Tongue (tissue), 2 donors: ENCODE measurements around the gene NRXN3. TPM values are rescaled to one million over a fixed set of nuclear protein-coding genes. Genes with fewer than 3 reads are reported as not detected.

Experiments
- DNase-seq: peaks from one replicate; pipeline ENCODE4 v3.0.0-alpha.2; 2015
- total RNA-seq: library from RNA; depleted of rRNA; stranded (reverse); fragments of >200 nt; gene quantifications from one replicate; pipeline ENCODE4 v1.2.3, GENCODE V29; 2014

Gene NRXN3
- total RNA-seq, 1 donor from 2014 or later: 2.9 TPM

DNA sequence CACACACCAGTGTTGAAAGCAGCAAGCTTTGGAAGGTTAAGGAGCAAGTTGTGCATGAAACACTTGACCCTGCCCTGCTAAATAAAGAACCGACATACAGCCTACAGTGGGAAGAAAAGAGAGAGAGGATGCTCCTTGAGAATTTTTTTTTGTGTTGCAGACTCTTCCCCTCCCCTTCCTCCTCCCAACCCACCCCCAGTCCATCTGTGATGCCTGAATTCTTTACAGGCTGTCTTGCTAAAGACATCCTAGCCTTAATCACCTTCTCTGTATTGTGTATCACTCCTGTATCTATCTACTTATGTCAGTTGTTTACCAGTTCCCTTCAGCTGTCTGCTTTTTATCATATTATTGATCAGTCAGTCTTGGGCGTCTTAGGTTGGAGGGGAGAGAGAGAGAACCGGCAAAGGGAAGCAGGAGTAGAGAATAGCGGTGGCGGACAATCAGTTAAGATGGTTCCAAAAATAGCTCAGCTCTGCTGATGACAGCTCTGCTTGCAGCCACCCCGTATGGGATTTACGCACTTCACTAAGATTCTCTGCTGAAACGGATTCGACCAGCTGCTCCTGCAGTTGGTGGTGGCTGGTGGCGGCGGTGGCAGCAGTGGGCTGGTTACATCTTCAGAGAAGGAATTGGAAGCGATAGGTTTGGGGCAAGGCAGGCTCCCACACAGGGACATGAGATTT lies 664.7 kb downstream of the NRXN3 start:
- peak; percentile 66 for DNase-seq

DNA sequence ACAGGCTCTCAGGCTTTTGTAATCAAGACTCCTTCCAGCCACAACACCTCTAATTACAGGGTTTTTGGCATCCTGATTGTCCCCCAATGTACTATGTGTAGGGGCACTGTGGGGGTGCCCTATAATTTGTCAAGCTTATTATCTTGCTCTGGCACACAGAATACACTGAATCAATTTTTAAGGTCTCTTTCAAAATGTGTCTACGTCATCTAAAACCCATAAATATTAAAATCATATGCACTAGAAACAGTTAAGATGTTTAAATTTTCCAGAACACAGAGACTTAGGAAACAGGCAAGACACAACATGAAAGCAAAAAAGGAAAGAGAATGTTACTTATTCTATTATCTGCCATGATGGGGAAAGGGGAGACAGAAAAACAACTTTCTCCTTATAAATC lies 665.7 kb downstream of the NRXN3 start:
- no peak for DNase-seq

DNA sequence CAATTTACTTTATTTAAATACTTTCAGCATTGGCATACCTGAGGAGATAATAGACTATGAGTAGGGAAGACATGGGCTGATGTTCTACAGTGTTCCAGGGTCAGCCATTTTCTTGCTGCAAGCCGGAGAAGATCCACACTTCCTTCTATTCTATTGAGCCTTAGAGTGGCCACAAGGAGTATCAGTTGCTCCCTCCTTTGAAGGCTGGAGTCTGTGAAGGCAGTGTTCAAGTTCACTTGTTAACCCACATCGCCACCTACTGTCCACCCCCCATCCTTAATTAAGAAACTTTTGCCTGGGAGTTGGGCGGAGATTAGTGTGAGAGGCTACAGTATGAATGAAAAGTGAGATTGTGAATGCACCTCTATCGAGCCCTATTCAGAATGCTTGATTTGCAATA lies 666.6 kb downstream of the NRXN3 start:
- peak; percentile 74 for DNase-seq

DNA sequence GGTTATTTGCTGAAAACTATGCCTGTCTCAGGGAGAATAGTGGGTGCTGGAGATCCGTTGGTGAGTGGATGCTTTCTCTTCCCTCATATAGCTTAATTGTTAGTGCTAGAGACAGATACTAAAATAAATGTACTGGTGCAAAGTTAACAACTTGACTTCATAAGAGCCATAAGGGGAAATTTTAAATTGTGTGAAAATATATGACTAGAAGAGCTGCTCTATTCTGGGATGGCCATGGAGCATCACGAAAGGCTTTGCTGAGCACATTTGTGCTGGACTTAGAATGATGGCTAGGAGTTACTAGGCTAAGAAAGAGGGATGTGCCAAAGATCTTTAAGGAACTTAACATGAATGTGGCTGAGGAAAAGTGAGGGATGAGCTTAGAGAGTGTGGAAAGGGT lies 668.8 kb downstream of the NRXN3 start:
- DNase-seq: no peak

DNA sequence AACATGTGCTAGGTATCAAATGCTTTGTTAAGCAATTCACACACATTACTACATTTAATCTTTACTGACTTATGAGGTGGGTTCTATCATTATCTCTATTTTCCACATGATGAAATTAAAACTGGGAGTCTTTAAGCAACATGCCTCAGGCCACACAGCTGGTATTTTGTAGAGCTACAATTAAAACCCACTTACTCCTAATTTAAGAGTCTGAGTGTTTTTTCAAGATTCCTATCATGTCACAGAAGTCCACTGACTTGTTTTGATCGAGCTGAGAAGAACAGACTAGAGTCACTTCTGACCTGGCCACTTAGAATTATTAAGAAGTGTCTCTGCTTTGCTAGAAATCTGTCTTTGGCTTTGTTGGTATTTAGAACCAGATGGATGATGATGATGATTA lies 670.7 kb downstream of the NRXN3 start:
- no peak for DNase-seq

DNA sequence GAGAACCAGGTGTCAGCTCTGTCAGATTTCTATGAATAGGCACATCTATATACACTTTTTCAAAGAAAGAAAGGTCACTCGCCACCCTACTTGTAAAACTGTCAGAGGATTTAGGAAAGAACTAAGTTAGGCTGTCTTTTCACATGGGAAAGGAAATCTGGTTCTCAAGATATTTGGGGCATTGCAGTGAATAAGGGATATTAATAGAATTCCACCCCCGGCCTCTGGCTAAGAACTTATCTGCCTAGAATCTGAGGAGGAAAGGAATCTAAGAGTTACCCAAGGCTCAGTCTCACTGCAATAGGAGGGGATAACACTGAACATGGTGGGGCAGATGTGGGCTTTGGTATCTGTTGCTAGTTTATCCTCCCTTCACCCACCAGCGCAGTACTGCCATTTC lies 677.6 kb downstream of the NRXN3 start:
- no peak for DNase-seq

DNA sequence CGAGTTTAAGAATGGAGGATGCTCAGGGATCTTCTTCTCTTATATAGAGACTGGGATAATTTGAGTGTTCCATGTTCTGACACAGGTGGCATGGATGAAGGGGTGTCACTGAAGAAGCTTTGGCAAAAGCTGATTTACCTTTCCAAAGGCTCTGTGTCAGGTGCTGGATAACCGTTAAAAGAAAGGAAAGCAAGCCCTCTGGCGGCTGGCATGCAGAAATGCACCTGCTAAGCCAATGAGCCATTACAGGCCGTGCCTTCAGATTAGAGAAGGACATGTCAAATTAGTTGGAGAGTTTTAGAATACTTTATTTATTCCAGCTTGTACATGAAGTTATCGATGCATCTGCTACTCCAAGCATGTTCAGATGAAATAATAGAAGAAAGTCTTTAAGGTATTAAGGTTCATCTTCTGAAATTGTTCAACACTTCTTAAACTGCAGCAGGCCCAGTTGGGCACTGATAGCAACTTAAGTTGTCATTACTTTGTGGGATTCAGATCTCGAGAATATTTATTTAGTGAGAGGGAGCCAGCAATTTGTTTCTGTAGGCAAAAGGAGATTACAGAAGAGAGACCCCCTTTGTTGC lies 678.2 kb downstream of the NRXN3 start:
- peak; percentile 59 for DNase-seq

DNA sequence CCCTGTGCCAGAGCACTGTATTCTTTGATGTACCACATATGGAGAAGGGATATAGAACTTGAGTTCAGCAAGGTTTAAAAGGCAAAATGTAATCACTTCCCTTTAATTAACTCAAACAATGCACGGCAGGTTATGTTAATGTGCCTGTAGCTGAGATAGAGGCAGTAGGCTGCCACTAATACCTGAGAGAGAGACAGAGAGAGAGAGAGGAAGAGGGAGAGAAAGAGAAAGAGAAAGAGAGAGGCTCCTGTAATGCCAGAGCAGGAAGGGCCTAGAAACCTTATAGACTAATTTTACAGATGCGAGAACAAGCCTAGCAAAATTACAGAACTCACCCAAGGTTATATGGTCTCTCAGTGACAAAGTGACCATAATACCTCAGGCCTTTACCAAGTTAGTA lies 679.8 kb downstream of the NRXN3 start:
- no peak for DNase-seq

DNA sequence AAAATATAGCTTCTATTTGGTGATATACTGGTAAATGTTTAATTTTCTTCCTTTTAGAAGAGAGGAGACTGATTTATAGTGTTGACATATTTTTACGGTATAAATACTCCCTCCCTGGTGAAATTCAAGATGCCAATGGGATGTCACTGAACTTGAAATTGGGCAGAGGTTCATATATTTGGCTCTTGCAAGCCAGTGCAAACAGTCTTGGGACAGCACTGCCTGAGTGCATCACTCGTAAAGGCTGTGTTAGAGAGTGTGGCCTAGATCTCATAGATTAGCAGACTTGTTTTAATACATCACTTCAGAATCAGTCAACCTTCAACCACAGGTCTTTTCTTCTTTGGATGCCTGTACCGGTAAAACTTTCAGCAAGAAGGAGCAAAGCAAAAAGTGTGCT lies 681.0 kb downstream of the NRXN3 start:
- DNase-seq: no peak

DNA sequence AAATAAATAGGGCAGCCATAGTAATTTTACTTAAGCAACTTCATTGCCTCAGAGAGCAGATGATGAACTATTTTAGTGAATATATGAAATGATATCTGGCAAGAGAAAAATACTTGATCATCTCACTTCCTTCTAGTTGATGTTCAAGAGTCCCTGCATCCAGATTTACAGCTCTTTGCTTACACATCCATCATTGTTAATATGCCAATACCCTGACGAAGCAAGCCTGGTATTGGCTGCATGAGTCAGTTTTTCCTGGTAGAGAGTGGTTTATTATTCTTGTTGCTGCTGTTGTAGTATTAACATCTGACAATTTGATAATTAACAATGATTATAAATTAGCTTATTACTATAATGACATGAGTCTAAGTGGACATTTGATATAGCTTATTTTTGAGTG lies 681.9 kb downstream of the NRXN3 start:
- no peak for DNase-seq

DNA sequence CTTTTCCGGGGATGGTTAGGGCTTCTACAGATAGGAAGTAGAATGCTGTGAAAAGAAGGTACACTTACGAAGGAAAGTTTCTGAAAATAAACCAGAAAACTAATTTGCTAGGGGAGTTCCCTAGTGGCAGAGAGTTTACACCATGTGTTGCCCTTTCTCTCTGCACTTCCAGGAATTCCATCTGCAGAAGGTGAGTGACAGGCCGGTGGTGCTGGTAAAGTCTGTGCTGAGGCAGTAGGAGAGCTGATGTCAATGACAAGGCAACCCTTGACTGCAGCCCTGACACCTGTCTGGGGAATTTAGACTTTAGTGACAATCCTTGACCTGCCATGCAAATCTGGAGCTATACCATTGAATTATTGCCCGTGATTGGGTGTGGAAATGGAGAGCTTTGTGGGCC lies 687.8 kb downstream of the NRXN3 start:
- no peak for DNase-seq

DNA sequence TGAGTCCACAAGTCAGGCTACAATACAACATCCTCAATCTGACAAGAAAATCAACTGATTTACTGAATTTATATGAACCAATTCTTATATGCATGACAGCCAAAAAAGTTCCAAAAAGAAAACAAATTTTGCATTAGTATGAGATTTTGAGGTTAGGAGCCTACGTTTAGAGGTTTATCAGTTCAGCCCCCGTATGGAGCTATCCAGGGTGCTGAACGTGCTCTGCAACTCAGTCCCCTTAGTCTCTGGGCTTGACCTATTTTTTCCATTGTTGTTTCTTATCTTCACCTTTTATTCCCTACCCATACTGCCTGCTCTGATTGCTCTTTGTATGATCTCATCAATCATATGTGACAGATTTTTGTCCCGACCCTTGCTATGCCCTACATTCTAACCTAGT lies 693.0 kb downstream of the NRXN3 start:
- DNase-seq: peak; percentile 75

DNA sequence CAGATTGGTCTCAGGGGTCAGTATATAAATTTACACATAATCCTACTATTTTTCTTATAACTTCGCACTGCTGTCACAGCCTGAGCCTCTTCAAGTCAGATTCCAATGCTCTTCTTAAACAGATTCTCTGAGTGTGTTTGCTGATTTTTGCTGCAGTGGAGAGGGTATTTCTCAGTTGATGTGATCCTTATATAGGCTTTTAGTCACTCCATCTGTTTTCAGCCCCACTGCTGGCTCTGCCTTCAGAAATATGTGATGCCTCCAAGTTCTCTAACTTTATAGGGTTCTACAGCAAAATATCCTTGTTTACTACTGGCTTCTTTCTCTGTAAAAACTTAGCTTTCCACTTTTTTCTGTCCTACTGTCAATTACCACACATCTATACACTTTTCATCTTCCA lies 702.7 kb downstream of the NRXN3 start:
- no peak for DNase-seq

DNA sequence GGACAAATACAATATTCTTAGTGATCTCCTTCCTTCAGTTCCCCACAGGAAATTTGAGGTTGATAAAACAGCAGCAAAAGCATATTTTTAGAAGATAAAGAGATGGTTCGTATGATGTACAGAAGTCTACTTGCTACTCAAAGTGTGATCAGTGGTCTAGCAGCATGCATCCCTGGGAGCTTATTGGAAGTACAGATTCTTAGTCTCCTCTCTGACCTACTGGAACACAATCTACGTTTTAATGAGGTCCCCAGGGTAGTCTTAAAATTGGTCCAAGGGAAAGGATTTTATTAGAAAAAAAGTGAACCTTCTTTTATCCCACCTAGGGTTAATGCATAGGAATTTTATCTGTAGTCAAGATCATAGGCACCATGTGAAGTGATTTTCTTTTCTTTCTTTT lies 703.4 kb downstream of the NRXN3 start:
- DNase-seq: no peak

DNA sequence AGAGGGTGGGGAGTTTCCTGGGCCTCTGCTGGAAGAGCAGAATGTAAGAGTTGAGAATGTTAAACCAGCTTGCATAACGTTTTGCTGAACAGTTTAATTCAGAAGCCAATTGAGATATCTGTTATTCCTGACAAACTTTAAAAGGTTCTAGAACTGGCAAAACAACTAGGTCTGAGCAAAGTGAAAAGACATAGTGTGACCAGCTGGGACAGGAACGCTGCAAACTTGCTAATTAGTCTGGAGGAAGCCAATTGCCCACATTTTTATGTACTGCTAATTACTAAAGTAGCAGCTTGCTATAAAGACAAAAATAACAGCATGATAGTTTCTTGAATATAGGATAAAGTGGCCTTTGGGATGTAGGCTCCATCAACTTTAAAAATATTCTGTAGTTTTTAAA lies 704.9 kb downstream of the NRXN3 start:
- DNase-seq: no peak

DNA sequence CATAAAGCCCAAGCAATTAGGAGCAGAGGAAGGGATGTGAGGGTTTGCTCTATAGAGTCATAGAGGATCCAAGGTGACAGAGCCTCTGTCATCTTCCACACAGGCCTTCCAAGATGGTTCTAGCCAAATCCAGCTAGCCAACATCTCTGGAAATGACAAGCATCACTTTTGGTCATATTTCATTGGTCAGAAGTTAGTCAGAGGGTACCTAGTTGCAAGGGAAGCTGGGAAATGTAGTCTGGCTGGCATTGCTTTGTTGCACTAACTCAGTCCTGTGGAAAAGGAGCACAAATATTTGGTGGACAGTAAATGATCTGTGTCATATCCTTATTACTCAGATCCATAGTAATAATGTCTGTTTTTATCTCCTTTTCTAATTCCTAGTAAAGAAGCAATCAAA lies 715.7 kb downstream of the NRXN3 start:
- no peak for DNase-seq

DNA sequence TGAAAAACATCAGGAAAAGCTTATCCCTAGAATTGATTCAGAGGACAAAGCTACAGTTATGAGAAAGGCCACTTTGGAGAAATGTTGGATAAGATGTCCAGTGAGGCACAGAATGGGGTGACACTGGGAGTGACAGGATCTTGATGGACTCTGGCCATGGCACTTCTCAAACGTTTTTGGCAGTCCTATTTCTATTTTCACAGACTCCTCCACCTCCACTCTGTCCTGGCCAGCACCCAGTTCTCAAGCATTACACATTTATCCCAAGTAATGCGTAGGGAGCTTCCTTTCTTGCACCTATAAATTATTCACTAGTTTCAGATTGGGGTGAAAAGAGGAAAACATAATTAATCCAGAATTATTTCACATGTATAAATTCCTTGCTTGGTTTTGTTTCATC lies 727.3 kb downstream of the NRXN3 start:
- DNase-seq: no peak

DNA sequence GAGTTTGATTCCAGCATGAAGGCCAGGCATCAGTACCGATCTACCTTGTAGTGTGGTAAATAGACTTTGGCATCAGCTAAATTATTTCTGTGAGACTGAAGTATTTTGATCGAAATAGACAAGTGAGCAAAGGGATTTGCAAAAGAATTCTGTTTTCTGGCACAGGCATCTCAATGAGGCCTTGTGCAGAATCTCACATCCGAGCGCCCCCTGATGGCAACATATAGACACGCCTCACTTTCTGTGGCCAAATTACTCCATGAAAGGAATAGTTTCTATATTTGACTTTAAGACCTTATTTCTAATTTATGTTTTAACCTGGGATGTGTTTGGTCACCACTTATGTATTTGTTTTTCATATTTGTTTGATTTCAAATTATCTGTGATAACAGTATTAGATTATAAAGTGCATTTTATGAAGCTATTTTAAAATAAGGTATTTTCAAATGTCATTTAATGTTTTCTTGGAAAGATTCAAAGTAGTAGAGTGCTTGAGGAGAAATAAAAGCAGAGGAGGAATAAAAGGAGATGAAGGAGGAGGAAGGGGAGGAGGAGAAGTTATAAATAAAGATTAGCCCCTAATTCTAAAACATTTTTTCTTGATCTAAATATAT lies 731.9 kb downstream of the NRXN3 start:
- peak; percentile 69 for DNase-seq

DNA sequence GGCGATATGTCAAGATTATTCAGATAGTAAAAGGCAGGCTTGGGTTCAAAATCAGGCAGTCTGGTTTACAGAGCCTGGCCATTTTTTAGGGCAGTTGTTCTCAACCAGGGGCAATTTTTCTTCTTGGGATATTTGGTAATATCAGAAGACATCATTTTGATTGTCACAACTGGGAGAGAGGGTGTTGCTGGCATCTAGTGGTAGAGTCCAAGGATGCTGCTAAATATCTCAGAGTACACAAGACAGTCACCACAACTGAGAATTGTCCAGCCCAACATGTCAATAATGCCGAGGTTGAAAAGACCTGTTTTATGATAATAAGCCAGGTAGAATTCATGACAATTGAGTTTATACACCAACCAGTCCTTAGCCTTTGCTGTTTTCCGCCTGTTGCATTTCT lies 733.9 kb downstream of the NRXN3 start:
- no peak for DNase-seq

DNA sequence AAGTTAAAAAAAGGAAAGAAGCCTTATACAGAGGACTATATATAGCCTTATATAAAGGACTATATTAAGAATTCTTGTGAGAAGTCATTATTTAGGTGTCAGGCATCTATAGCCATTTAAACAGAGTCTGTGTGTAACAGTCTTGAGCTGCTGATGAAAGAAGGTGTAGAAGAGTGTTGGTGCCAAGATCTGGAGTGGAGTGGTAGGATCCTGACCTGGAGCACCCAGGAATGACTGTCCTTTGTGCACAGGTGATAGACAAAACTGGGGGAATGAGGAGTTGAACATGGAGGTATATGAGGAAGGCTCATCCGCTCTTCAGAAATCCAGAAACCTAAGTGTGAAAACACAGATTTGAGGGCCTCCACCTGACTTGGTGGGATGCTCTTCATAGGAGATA lies 747.3 kb downstream of the NRXN3 start:
- no peak for DNase-seq

DNA sequence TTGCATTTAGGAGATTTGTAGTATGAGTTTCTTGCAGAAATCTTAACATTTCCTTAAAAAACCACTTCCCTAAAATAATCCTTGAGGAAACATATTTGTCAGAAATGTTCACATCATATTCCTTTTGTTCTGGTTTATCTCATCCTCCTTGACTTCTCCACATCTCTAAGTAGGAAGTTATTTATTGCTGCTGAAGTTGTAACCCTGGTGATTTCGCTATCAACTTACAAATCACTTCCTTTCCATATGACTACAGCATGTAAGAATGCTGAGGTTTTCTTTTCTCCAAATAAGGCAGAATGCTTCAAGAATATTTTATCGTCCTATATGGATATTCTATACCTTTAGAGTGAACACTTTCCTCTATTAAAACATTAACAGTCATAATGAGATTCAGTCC lies 751.7 kb downstream of the NRXN3 start:
- no peak for DNase-seq

DNA sequence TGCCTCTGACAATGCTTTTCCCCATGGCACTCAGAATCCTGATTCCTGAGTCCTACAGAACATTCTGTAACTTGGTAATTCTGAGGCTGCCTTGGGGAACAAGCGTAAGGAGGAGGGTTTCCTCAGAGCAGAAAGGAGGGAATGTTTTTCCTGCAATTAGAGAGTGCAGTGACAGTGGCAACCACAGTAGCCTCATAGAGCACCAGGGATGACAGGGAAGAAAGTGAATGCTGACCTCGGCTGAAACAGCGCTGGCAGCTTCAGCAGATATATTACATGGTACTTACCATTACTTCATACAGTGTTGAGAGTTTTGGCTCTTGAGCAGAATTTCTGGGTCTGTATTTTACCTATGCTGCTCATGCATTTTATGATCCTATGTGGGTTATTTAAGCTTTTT lies 757.1 kb downstream of the NRXN3 start:
- DNase-seq: no peak

DNA sequence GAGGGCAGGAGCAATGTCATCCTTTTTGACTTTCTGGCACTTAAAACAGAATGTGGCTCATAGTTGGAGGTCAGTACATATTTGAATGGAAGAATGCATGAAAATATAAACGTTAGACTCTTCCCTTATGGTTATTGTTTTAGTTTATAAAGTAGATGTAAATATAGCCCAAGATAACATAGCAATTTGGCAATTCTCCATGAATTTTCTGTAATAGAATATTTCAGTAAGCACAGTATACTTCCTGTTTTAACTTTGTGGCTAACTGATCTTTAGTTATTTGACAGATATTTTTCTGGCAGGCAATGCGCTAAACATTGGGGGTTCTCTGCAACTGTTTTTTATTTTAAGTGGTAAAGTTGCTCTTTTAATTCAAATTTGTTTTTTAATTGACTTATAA lies 763.0 kb downstream of the NRXN3 start:
- no peak for DNase-seq

DNA sequence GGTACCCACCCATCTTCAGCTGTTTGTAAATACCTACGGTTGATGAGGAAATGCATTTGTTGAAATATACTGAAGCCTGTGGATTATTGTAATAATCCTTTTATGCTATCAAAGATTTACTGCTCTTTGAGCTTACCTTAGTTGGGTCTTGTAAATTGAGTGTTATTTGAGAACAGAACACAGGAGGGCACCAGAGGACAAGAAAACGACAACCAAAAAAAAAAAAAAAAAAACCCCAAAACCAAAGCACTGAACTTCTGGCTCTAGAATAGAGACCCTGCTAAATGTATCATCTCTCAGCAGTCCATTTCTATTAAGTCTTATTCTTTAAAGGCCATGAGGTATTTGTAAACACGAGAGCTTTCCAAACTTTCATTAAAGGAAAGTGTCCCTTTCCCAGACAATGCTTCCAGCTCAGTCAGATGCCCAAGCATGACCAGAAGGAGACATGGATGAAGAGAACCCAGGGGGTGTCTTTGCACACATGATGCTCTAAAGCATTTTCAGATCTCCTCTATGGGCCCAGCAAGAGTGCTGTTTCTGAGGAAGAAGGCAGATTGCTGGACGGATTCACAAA lies 763.9 kb downstream of the NRXN3 start:
- peak; percentile 67 for DNase-seq
